Spleen (tissue), 7 donors: ENCODE results near the gene CARD18.

ENCODE experiments used
- CTCF ChIP-seq, 11 experiments: fragments of 200-600 bp in 7 of 11; fragments of 450-650 bp in 4 of 11; sonication (generic) in 4 of 11; IDR thresholded peaks in 8 of 11; conservative IDR thresholded peaks in 3 of 11; 1 replicate in 7 of 11; 2 replicates in 4 of 11; pipeline versions ENCODE4 v1.4.0 to v1.8.0; 2016 to 2021; ENCODE audit warnings: antibody characterized with exemption in 11 of 11, inconsistent platforms in 4 of 11, mild to moderate bottlenecking in 1 of 11
- POLR2A ChIP-seq, 3 donors: fragments of 450-650 bp; IDR thresholded peaks; one replicate each; pipeline ENCODE4 v1.5.1; 2017; ENCODE audit warnings: antibody characterized with exemption in 3 of 3, mild to moderate bottlenecking in 1 of 3
- POLR2AphosphoS5 ChIP-seq, 3 donors: sonication (generic); formaldehyde crosslinking; IDR thresholded peaks; one replicate each; pipeline ENCODE4 v1.5.1; 2017; ENCODE audit warnings: antibody characterized with exemption in 3 of 3
- donor health status: DM: no; HTN: no; CAD: no; lungs with moderate emphysema.
- donor health status: DM: no; HTN: no; CAD: no.
- donor health status: DM: no; HTN: no; CAD: no.

DNA sequence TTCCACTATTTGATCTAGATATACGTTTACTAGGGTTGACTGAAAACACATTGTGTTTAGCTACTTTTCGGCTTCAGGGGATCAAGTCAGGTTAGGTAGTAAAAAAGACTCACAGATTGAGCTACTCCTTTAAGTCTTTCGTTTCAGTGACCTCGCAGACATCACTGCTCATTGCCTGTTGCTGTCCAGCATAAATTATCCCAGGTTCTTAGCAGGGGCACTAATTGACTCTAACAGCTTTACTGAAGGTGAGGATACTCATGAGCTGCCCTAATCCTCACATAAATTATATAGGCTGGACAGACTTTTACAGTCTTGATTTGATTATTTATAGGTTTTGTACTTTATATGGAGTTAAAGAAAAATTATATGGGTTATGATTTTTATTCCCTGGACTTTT, 3.7 kb downstream of the CARD18 start:
- no peak for TF ChIP-seq CTCF (IDR thresholded peaks at IDR 0.05 in 8 of 11, conservative IDR thresholded peaks at IDR 0.05 in 3 of 11)
- TF ChIP-seq POLR2A (IDR thresholded peaks at IDR 0.05), result no peak
- TF ChIP-seq POLR2AphosphoS5 (IDR thresholded peaks at IDR 0.05), result no peak
